IPS-15b (cell line): ENCODE data around the gene LRWD1.
"Not testable (repeated sequence)": the region's sequence is repeated elsewhere in the genome, so short reads cannot be mapped to it uniquely, and the experiment has no call there.

Source experiments
- H3K27me3 ChIP-seq: one replicate; pipeline ENCODE4 v1.6.1; 2013; ENCODE audit warnings: low read length; ENCODE audit not compliant: control insufficient read depth, insufficient read depth
- H3K36me3 ChIP-seq: one replicate; pipeline ENCODE4 v1.6.1; 2013; ENCODE audit warnings: low read length; ENCODE audit not compliant: control insufficient read depth, insufficient read depth
- H3K4me1 ChIP-seq: one replicate; pipeline ENCODE4 v1.6.1; 2013; ENCODE audit warnings: mild to moderate bottlenecking, low read length; ENCODE audit not compliant: control insufficient read depth, insufficient read depth
- H3K4me3 ChIP-seq: one replicate; pipeline ENCODE4 v1.5.1; 2013; ENCODE audit warnings: low read depth, low read length
- H3K9ac ChIP-seq: one replicate; pipeline ENCODE4 v1.6.1; 2013; ENCODE audit warnings: low read depth, mild to moderate bottlenecking, low read length
- H3K9me3 ChIP-seq: one replicate; pipeline ENCODE4 v1.6.1; 2013; ENCODE audit warnings: mild to moderate bottlenecking, low read length; ENCODE audit not compliant: control insufficient read depth, insufficient read depth

The LRWD1 gene

GRCh38 chr7:102447311-102447710 is 17.5 kb upstream of the LRWD1 start:
- no peaks in the 10 kb centered on the region for H3K36me3 ChIP-seq
- H3K27me3 ChIP-seq = no peaks in the 10 kb centered on the region
- H3K9me3 ChIP-seq = no peaks in the 10 kb centered on the region
- no peaks in the 10 kb centered on the region for H3K4me1 ChIP-seq
- H3K9ac ChIP-seq = no peak overlapping the region
- no peak overlapping the region for H3K4me3 ChIP-seq

GRCh38 chr7:102449136-102449535 is 15.6 kb upstream of the LRWD1 start:
- Histone ChIP-seq H3K36me3 (no peaks in the 10 kb centered on the region), H3K4me1 (no peaks in the 10 kb centered on the region), H3K9me3 (no peaks in the 10 kb centered on the region), H3K27me3 (no peaks in the 10 kb centered on the region), H3K4me3 (no peak overlapping the region), H3K9ac (no peak overlapping the region)

GRCh38 chr7:102450242-102450641 is 14.5 kb upstream of the LRWD1 start:
- Histone ChIP-seq H3K9ac (no peak overlapping the region), H3K4me1 (no peaks in the 10 kb centered on the region), H3K9me3 (no peaks in the 10 kb centered on the region), H3K27me3 (no peaks in the 10 kb centered on the region), H3K4me3 (no peak overlapping the region), H3K36me3 (no peaks in the 10 kb centered on the region)

GRCh38 chr7:102451371-102452054 is 13.3 kb upstream of the LRWD1 start:
- no peaks in the 10 kb centered on the region for H3K27me3 ChIP-seq
- H3K4me1 ChIP-seq = no peaks in the 10 kb centered on the region
- peaks cover 2% of the 10 kb centered on the region for H3K36me3 ChIP-seq
- H3K9ac ChIP-seq = no peak overlapping the region
- no peak overlapping the region for H3K4me3 ChIP-seq
- H3K9me3 ChIP-seq = no peaks in the 10 kb centered on the region

GRCh38 chr7:102452451-102452850 is 12.3 kb upstream of the LRWD1 start:
- H3K4me3 ChIP-seq = no peak overlapping the region
- no peak overlapping the region for H3K9ac ChIP-seq
- H3K9me3 ChIP-seq = no peaks in the 10 kb centered on the region
- no peaks in the 10 kb centered on the region for H3K27me3 ChIP-seq
- H3K36me3 ChIP-seq = peaks cover 6% of the 10 kb centered on the region
- no peaks in the 10 kb centered on the region for H3K4me1 ChIP-seq

- Histone ChIP-seq H3K4me3 (no peak overlapping the region), H3K9me3 (no peaks in the 10 kb centered on the region), H3K4me1 (no peaks in the 10 kb centered on the region), H3K27me3 (no peaks in the 10 kb centered on the region), H3K9ac (no peak overlapping the region), H3K36me3 (peaks cover 12% of the 10 kb centered on the region)
These were observed 11.5 kb upstream of the LRWD1 start for GRCh38 chr7:102453319-102453718.

GRCh38 chr7:102454468-102454867 is 10.3 kb upstream of the LRWD1 start:
- Histone ChIP-seq H3K9ac (no peak overlapping the region), H3K4me3 (no peak overlapping the region), H3K27me3 (no peaks in the 10 kb centered on the region), H3K9me3 (no peaks in the 10 kb centered on the region), H3K4me1 (no peaks in the 10 kb centered on the region), H3K36me3 (peaks cover 16% of the 10 kb centered on the region)

GRCh38 chr7:102454932-102455331 is 9.9 kb upstream of the LRWD1 start:
- peaks cover 16% of the 10 kb centered on the region for H3K36me3 ChIP-seq
- H3K9me3 ChIP-seq, H3K27me3 ChIP-seq, H3K9ac ChIP-seq, H3K4me3 ChIP-seq, H3K4me1 ChIP-seq: not testable (repeated sequence)

- peaks cover 16% of the 10 kb centered on the region for H3K36me3 ChIP-seq
- H3K4me3 ChIP-seq = no peak overlapping the region
- no peaks in the 10 kb centered on the region for H3K4me1 ChIP-seq
- H3K27me3 ChIP-seq = no peaks in the 10 kb centered on the region
- no peak overlapping the region for H3K9ac ChIP-seq
- no peaks in the 10 kb centered on the region for H3K9me3 ChIP-seq
These were observed 9.2 kb upstream of the LRWD1 start for GRCh38 chr7:102455596-102455995.

- Histone ChIP-seq H3K27me3 (no peaks in the 10 kb centered on the region), H3K9ac (no peak overlapping the region), H3K4me3 (no peak overlapping the region), H3K4me1 (no peaks in the 10 kb centered on the region), H3K36me3 (peaks cover 16% of the 10 kb centered on the region), H3K9me3 (no peaks in the 10 kb centered on the region)
These were observed 8.5 kb upstream of the LRWD1 start for GRCh38 chr7:102456327-102456726.

GRCh38 chr7:102457352-102457924 is 7.3 kb upstream of the LRWD1 start:
- no peaks in the 10 kb centered on the region for H3K27me3 ChIP-seq
- no peak overlapping the region for H3K4me3 ChIP-seq
- H3K36me3 ChIP-seq = peaks cover 16% of the 10 kb centered on the region
- H3K9me3 ChIP-seq = no peaks in the 10 kb centered on the region
- no peaks in the 10 kb centered on the region for H3K4me1 ChIP-seq
- no peak overlapping the region for H3K9ac ChIP-seq

GRCh38 chr7:102459221-102459844 is 5.5 kb upstream of the LRWD1 start:
- H3K4me1 ChIP-seq = no peaks in the 10 kb centered on the region

More at GRCh38 chr7:102459221-102459844, 5.5 kb upstream of the LRWD1 start:
- no peak overlapping the region for H3K9ac ChIP-seq
- H3K4me3 ChIP-seq = no peak overlapping the region
- peaks cover 16% of the 10 kb centered on the region for H3K36me3 ChIP-seq
- no peaks in the 10 kb centered on the region for H3K27me3 ChIP-seq
- no peaks in the 10 kb centered on the region for H3K9me3 ChIP-seq
